HL-60 (cell line): Measurements from ENCODE around the gene PARP1.

ENCODE experiments used
- POLR2AphosphoS5 ChIP-seq: IDR thresholded peaks from 2 replicates; pipeline ENCODE4 v1.6.1; 2012; ENCODE audit warnings: low read depth
- TF ChIP-seq, protein P1 (sequence below): IDR thresholded peaks from one replicate; pipeline ENCODE4 v1.5.1; 2011; ENCODE audit warnings: low read length, control low read depth, inconsistent platforms; ENCODE audit not compliant: insufficient read depth

DNA sequence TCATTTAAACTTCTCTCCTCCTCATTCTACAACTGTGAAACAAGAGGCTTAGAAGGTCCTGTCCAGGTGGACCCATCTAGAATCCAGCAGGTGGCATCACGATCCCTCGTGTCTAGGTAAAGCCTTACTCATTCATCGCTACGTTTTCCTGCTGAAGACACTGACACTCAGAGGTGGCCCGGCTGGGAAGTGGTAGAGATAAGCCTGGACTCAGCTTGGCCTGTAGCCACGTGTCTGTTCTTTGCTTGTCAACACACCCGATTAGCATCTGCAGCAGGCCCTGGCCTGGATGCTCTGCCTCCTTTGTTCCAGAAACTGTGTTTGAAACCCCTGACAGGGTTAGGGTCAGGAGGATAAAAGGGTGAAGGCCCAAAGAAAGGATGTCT, 43.4 kb downstream of the PARP1 start:
- TF ChIP-seq, protein P1, sequence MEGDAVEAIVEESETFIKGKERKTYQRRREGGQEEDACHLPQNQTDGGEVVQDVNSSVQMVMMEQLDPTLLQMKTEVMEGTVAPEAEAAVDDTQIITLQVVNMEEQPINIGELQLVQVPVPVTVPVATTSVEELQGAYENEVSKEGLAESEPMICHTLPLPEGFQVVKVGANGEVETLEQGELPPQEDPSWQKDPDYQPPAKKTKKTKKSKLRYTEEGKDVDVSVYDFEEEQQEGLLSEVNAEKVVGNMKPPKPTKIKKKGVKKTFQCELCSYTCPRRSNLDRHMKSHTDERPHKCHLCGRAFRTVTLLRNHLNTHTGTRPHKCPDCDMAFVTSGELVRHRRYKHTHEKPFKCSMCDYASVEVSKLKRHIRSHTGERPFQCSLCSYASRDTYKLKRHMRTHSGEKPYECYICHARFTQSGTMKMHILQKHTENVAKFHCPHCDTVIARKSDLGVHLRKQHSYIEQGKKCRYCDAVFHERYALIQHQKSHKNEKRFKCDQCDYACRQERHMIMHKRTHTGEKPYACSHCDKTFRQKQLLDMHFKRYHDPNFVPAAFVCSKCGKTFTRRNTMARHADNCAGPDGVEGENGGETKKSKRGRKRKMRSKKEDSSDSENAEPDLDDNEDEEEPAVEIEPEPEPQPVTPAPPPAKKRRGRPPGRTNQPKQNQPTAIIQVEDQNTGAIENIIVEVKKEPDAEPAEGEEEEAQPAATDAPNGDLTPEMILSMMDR, result no peak
- no peak for TF ChIP-seq POLR2AphosphoS5
